Neural cell (in vitro differentiated cells): Measurements from ENCODE around the gene ERBB4. TPM values are rescaled to one million over a fixed set of nuclear protein-coding genes. Genes with fewer than 3 reads are reported as not detected.

Source experiments
- H2AFZ ChIP-seq: fragments of 200-600, 300-800 bp; sonication (generic), shearing (Covaris generic); 2 replicates; pipeline ENCODE4 v1.6.0; 2014; ENCODE audit warnings: low read depth, mild to moderate bottlenecking, antibody characterized with exemption, low read length, moderate library complexity
- H3F3A ChIP-seq: fragments of 200-600 bp; shearing (Covaris generic); 2 replicates; pipeline ENCODE4 v1.6.1; 2016; ENCODE audit warnings: mild to moderate bottlenecking, moderate library complexity, mixed read lengths, antibody characterized with exemption, low read length; ENCODE audit not compliant: insufficient read depth, poor library complexity, severe bottlenecking
- H3K27ac ChIP-seq: fragments of 200-600, 300-800 bp; sonication (generic), shearing (Covaris generic); 2 replicates; pipeline ENCODE4 v1.5.1; 2014; ENCODE audit warnings: mild to moderate bottlenecking, low read length, moderate library complexity
- H3K27me3 ChIP-seq: fragments of 300-800, 200-600 bp; sonication (generic), shearing (Covaris generic); 2 replicates; pipeline ENCODE4 v1.6.0; 2014; ENCODE audit warnings: mild to moderate bottlenecking, low read depth, low read length, moderate library complexity; ENCODE audit not compliant: insufficient read depth
- H3K36me3 ChIP-seq: fragments of 300-800, 200-600 bp; sonication (generic), shearing (Covaris generic); 2 replicates; pipeline ENCODE4 v1.5.1; 2014; ENCODE audit warnings: mild to moderate bottlenecking, antibody characterized with exemption, low read length, moderate library complexity; ENCODE audit not compliant: insufficient read depth
- H3K4me2 ChIP-seq: fragments of 300-800, 200-600 bp; sonication (generic), shearing (Covaris generic); 2 replicates; pipeline ENCODE4 v1.6.0; 2014; ENCODE audit warnings: mild to moderate bottlenecking, low read length
- H3K4me3 ChIP-seq: fragments of 300-800, 200-600 bp; sonication (generic), shearing (Covaris generic); 2 replicates; pipeline ENCODE4 v1.5.1; 2014; ENCODE audit warnings: mild to moderate bottlenecking, low read length, moderate library complexity
- H3K79me2 ChIP-seq: fragments of 200-600 bp; shearing (Covaris generic); replicated peaks from 2 replicates; pipeline ENCODE4 v1.6.0; 2014; ENCODE audit warnings: mild to moderate bottlenecking, low read length, moderate library complexity; ENCODE audit not compliant: insufficient read depth
- H3K9ac ChIP-seq: fragments of 300-800, 200-600 bp; sonication (generic), shearing (Covaris generic); 2 replicates; pipeline ENCODE4 v1.6.1; 2016; ENCODE audit warnings: mild to moderate bottlenecking, low read length, mixed read lengths
- H3K9me2 ChIP-seq: fragments of 200-600 bp; shearing (Covaris generic); 2 replicates; pipeline ENCODE4 v1.6.1; 2016; ENCODE audit warnings: mild to moderate bottlenecking, low read length, mixed read lengths; ENCODE audit not compliant: insufficient read depth
- H3K9me3 ChIP-seq: fragments of 200-600, 300-800 bp; sonication (generic), shearing (Covaris generic); 2 replicates; pipeline ENCODE4 v1.6.1; 2016; ENCODE audit warnings: mild to moderate bottlenecking, mixed run types, low read length, moderate library complexity, mixed read lengths
- H4K20me1 ChIP-seq: fragments of 200-600 bp; shearing (Covaris generic); 2 replicates; pipeline ENCODE4 v1.6.1; 2016; ENCODE audit warnings: mild to moderate bottlenecking, mixed run types; ENCODE audit not compliant: insufficient read depth
- CTCF ChIP-seq: fragments of 450-650 bp; IDR thresholded peaks from 2 replicates; pipeline ENCODE4 v1.5.1; 2014; ENCODE audit warnings: antibody characterized with exemption, mild to moderate bottlenecking, moderate library complexity; ENCODE audit not compliant: poor library complexity, severe bottlenecking
- EP300 ChIP-seq: fragments of 450-650 bp; conservative IDR thresholded peaks from 2 replicates; pipeline ENCODE4 v1.6.1; 2014; ENCODE audit warnings: antibody characterized with exemption, mild to moderate bottlenecking, moderate library complexity; ENCODE audit not compliant: poor library complexity, severe bottlenecking
- EZH2 ChIP-seq: fragments of 200-600, 300-800 bp; shearing (Covaris generic), sonication (generic); IDR thresholded peaks from 2 replicates; pipeline ENCODE4 v1.6.1; 2014; ENCODE audit warnings: antibody characterized with exemption, low read length, borderline replicate concordance, mild to moderate bottlenecking; ENCODE audit not compliant: insufficient read depth, poor library complexity, severe bottlenecking
- MXI1 ChIP-seq: fragments of 450-650 bp; conservative IDR thresholded peaks from 2 replicates; pipeline ENCODE4 v1.6.1; 2014; ENCODE audit warnings: antibody characterized with exemption, mild to moderate bottlenecking; ENCODE audit not compliant: poor library complexity, severe bottlenecking
- POLR2AphosphoS5 ChIP-seq: IDR thresholded peaks from 2 replicates; pipeline ENCODE4 v1.6.1; 2012
- RAD21 ChIP-seq: fragments of 450-650 bp; conservative IDR thresholded peaks from 2 replicates; pipeline ENCODE4 v1.6.1; 2014; ENCODE audit warnings: antibody characterized with exemption, mild to moderate bottlenecking, moderate library complexity
- REST ChIP-seq: IDR thresholded peaks from 2 replicates; pipeline ENCODE4 v1.6.1; 2012; ENCODE audit warnings: borderline replicate concordance
- SMC3 ChIP-seq: fragments of 450-650 bp; conservative IDR thresholded peaks from 2 replicates; pipeline ENCODE4 v1.6.1; 2014; ENCODE audit warnings: antibody characterized with exemption, mild to moderate bottlenecking, moderate library complexity; ENCODE audit not compliant: poor library complexity
- TAF1 ChIP-seq: IDR thresholded peaks from 2 replicates; pipeline ENCODE4 v1.6.1; 2012; ENCODE audit warnings: low read depth
- polyA plus RNA-seq: library from polyadenylated mRNA; depleted of rRNA; stranded (reverse); fragments of >200 nt; gene quantifications from 2 replicates; pipeline ENCODE4 v1.2.3, GENCODE V29; 2014

ERBB4 gene
- polyA plus RNA-seq, 1 donor from 2014 or later = 0.69 TPM

GRCh38 chr2:211802666-211803065 is 735.9 kb downstream of the ERBB4 start:
- TF ChIP-seq SMC3 (no peak), EP300 (no peak), POLR2AphosphoS5 (no peak), MXI1 (no peak), REST (no peak), EZH2 (no peak), RAD21 (no peak), CTCF (no peak)
- H3K79me2 ChIP-seq = no peaks in the 10 kb centered on the region
- no peaks in the 10 kb centered on the region for H3K36me3 ChIP-seq
- H3K9me2 ChIP-seq = no peaks in the 10 kb centered on the region
- H2AFZ ChIP-seq = no peak overlapping the region
- H3K9ac ChIP-seq = no peak overlapping the region
- no peaks in the 10 kb centered on the region for H3F3A ChIP-seq
- no peak overlapping the region for H3K4me3 ChIP-seq
- H3K27me3 ChIP-seq = no peaks in the 10 kb centered on the region
- no peak overlapping the region for H3K27ac ChIP-seq
- H3K4me2 ChIP-seq = no peak overlapping the region
- no peaks in the 10 kb centered on the region for H3K9me3 ChIP-seq
- no peaks in the 10 kb centered on the region for H4K20me1 ChIP-seq

- no peak for TF ChIP-seq EZH2
- TF ChIP-seq TAF1 = no peak
- TF ChIP-seq MXI1 = no peak
- TF ChIP-seq EP300 = no peak
- TF ChIP-seq SMC3 = no peak
- no peak for TF ChIP-seq REST
- TF ChIP-seq RAD21 = no peak
- TF ChIP-seq CTCF = no peak
- no peak for TF ChIP-seq POLR2AphosphoS5
- no peak overlapping the region for H2AFZ ChIP-seq
- H4K20me1 ChIP-seq = no peaks in the 10 kb centered on the region
- H3K9ac ChIP-seq = no peak overlapping the region
- no peak overlapping the region for H3K4me2 ChIP-seq
- no peaks in the 10 kb centered on the region for H3K36me3 ChIP-seq
- no peaks in the 10 kb centered on the region for H3F3A ChIP-seq
- no peaks in the 10 kb centered on the region for H3K9me2 ChIP-seq
- no peaks in the 10 kb centered on the region for H3K27me3 ChIP-seq
- no peaks in the 10 kb centered on the region for H3K79me2 ChIP-seq
- no peak overlapping the region for H3K27ac ChIP-seq
- no peaks in the 10 kb centered on the region for H3K9me3 ChIP-seq
- H3K4me3 ChIP-seq = no peak overlapping the region
These were observed 738.6 kb downstream of the ERBB4 start for GRCh38 chr2:211800001-211800400.
